GM12878 (cell line): ENCODE data around the gene GMCL1.

Experiments used
- MYC ChIP-seq: IDR thresholded peaks from 2 replicates; pipeline ENCODE4 v1.6.1; 2011; ENCODE audit warnings: mild to moderate bottlenecking, low read length, moderate library complexity, inconsistent platforms; ENCODE audit not compliant: insufficient read depth, insufficient replicate concordance, insufficient read length, severe bottlenecking
- PAX8 ChIP-seq: fragments of 450-650 bp; IDR thresholded peaks from 2 replicates; pipeline ENCODE4 v1.6.1; 2017; ENCODE audit warnings: mild to moderate bottlenecking, moderate library complexity
- SP1 ChIP-seq: IDR thresholded peaks from one replicate; pipeline ENCODE4 v1.6.1; 2011; ENCODE audit warnings: low read depth, low read length

- TF ChIP-seq PAX8 = no peak
- no peak for TF ChIP-seq SP1
- no peak for TF ChIP-seq MYC
These were observed 59.8 kb downstream of the GMCL1 start for GRCh38 chr2:69889302-69889701.
